Adrenal gland (tissue), 5 donors: Measurements from ENCODE around the gene SHANK2.

Experiments used
- POLR2A ChIP-seq, 2 donors: fragments of 450-650 bp; IDR thresholded peaks; one replicate each; pipeline ENCODE4 v1.6.1; 2017; ENCODE audit warnings: antibody characterized with exemption in 2 of 2, mild to moderate bottlenecking in 2 of 2, moderate library complexity in 1 of 2
- TF ChIP-seq, protein P1 (sequence below), 6 experiments: fragments of 450-650 bp in 4 of 6; fragments of 200-600 bp in 2 of 6; sonication (generic) in 1 of 6; IDR thresholded peaks; 1 replicate in 5 of 6; 2 replicates in 1 of 6; pipeline versions ENCODE4 v1.5.1 to v1.8.0; 2016 to 2021; ENCODE audit warnings: antibody characterized with exemption in 6 of 6, mild to moderate bottlenecking in 2 of 6, moderate library complexity in 1 of 6
- donor health status: DM: no; HTN: no; CAD: no.

DNA sequence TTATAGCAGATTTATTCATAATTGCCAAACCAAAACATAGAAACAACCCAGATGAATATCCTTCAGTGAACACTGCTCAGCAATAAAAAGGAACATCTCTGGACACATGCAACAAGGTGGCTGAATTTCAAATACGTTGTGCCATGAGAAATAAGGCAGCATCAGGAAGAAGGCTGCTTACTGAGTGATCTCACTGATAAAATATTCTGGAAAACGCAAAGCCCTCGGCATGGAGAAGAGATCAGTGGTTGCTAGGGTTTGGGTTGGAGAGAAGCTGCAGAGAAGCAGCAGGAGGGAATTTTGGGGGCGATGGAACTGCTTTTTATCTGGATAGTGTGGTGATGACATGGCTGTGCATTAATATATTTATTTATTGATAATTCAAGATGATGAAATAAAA is 11.0 kb upstream of the SHANK2 start:
- TF ChIP-seq, protein P1, sequence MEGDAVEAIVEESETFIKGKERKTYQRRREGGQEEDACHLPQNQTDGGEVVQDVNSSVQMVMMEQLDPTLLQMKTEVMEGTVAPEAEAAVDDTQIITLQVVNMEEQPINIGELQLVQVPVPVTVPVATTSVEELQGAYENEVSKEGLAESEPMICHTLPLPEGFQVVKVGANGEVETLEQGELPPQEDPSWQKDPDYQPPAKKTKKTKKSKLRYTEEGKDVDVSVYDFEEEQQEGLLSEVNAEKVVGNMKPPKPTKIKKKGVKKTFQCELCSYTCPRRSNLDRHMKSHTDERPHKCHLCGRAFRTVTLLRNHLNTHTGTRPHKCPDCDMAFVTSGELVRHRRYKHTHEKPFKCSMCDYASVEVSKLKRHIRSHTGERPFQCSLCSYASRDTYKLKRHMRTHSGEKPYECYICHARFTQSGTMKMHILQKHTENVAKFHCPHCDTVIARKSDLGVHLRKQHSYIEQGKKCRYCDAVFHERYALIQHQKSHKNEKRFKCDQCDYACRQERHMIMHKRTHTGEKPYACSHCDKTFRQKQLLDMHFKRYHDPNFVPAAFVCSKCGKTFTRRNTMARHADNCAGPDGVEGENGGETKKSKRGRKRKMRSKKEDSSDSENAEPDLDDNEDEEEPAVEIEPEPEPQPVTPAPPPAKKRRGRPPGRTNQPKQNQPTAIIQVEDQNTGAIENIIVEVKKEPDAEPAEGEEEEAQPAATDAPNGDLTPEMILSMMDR (IDR thresholded peaks at IDR 0.05): no peak
- no peak for TF ChIP-seq POLR2A (IDR thresholded peaks at IDR 0.05)
